NCI-H748 (cell line): ENCODE measurements around the gene SHISA6.

Experiments used
- DNase-seq: peaks from one replicate; lab custom pipeline; 2025; ENCODE audit not compliant: unreplicated experiment; lab: John Stamatoyannopoulos, UW

The SHISA6 gene

DNA sequence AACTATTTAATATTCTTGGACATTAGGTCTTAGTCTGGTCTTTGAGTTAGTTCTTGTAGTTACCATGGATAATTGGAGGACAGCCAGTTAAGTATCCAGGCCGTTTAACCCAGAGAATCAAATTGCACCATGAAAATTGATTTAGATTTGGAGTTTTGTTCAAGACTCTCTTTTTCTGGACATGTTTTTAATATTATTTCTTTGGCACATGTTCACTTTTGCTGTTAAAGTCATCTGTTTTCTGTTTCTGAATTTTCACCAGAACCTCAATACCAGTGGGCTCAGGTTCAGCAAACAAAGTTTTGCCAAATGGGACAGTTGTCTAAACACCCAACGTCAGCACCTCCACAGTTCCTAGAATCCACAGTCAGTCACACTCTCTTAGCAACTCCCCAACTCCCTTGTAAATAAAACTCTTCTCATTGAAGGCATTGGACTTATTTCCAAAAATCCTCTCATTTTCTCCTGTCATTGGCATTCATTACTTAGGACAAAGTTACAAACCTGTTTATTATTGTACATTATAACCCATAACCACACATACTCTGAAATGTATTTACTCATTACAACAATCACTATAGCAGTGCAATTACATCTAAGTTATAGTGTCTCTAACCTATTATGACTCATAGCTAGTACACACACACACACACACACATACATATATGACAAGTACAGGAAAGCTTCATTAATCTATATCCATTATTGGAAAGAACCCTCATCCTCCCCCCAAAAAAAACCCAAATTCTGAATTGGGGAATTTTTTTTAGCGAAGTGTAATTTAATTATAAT, 323.8 kb downstream of the SHISA6 start:
- no peak for DNase-seq

DNA sequence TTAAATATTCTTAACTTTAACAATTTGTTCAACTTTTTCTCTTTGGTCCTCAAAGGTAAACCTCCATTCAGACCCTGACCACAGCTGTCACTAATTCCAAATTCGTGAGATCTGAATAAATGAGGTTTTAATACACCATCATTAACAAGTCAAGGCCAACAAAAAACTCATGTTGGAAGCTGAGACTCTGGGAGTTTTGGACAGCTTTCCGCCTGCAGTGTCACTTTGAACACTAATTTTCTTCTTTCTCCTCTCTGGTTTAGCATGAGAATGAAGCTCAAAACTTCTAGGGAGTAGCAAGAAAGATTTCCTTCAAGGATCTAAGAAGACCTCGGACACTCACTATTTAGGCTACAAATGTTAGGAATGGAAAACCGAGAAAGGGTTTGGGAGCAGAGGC, 324.6 kb downstream of the SHISA6 start:
- no peak for DNase-seq

DNA sequence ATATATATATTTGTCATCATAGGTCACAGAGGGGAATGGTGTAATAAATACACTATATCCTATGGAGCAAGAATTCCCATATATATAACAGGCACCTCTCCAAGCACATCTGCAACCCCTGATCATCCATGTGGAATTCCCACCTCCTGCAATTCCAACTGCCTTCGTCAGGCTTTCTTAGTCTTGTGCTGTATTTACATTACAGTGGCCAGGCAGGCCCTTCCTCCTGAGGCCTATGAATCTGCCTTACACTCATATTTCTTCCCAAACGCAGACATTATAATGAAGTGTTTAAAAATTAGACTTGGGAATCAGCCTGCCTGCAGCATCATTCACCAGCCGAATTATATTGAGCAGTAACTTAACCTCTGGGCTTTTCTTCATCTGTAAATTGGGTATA, 338.0 kb downstream of the SHISA6 start:
- no peak for DNase-seq

DNA sequence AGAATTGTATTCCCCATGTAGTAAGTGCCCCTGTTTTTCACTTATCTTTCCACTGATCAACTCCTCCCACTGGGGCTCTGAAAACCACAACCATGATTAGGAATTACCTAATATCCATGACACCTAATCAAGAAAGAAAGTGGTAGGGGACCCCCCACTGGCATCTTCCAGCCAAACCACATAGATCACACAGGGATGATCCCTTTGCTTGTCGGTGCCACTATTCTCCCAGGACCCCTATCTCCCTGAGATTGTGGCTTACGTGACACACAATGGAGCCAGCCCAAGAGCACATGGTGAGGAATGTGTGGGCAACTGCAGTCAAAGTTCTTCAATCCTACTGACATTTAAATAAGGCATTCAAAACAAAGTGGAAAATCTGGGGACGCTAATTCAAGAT, 339.7 kb downstream of the SHISA6 start:
- no peak for DNase-seq

DNA sequence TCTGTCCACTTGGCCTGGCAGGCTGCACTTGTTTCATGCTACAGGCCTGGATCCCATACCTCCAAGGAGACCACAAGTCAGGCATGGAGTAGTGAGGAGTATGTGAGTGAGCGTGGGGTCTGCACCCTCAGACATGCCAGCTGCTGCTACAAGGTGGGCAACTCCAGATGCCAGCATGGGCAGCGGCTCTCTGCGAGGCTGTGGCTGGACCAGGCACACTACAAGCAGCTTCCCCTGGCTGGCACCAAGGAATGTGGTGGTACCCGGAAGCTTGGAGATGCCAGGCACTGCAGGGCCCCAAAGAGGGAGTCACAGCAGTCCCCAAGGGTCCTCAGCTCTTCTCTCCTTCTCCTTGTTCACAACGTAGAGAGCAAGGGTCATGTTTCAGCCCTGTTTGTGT, 341.2 kb downstream of the SHISA6 start:
- DNase-seq, result no peak

DNA sequence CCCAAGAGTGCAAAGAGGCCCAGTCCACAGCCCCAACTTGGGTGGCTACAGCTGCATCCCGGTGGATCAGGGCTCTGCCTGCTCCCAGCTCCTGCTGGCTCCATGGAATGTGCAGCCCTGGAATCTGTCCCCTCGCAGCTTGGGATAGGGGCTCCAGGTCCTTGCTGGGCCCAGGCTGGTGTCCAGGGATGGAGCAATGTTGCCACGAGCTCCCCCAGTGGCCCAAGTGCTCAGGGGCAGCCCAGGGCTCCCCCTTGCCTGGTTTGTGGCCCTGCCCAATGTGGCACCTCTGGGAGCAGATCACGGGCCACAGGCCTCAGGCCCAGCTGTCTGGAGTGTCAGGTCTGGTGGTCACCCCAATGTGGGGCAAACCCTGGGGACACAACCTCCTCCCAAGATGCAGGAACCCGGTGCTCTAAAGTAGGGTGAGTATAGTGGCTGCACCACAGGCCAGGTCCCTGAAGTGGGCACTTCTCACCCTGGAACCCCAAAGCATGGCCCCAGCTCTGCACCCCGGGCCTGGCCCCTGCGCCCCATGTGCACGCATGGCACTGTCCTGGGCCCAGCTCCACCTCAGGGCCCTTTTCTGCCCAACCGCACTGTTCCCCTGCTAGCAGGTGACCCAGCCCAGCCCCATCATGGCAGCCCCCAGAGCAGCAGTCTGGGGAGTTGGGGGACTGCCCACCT, 342.4 kb downstream of the SHISA6 start:
- DNase-seq, result no peak

DNA sequence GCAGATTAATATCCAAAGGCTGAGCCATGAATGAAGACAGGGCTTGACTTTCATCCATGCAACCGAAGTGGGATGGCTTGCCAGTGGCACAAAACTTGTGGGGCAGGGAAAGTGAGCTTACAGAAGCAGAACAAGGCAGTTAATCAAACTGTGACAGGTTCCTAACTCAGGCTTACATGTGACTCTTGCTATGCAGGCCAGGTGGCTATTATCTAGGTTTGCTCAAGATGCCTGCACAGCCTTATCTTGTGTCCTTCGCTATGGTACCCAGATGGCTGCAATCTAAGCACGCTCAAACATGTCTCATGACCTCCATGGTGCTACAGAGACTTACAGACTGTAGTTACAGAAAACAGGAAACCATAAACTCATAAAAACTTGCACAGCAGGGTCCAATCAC, 348.7 kb downstream of the SHISA6 start:
- no peak for DNase-seq

DNA sequence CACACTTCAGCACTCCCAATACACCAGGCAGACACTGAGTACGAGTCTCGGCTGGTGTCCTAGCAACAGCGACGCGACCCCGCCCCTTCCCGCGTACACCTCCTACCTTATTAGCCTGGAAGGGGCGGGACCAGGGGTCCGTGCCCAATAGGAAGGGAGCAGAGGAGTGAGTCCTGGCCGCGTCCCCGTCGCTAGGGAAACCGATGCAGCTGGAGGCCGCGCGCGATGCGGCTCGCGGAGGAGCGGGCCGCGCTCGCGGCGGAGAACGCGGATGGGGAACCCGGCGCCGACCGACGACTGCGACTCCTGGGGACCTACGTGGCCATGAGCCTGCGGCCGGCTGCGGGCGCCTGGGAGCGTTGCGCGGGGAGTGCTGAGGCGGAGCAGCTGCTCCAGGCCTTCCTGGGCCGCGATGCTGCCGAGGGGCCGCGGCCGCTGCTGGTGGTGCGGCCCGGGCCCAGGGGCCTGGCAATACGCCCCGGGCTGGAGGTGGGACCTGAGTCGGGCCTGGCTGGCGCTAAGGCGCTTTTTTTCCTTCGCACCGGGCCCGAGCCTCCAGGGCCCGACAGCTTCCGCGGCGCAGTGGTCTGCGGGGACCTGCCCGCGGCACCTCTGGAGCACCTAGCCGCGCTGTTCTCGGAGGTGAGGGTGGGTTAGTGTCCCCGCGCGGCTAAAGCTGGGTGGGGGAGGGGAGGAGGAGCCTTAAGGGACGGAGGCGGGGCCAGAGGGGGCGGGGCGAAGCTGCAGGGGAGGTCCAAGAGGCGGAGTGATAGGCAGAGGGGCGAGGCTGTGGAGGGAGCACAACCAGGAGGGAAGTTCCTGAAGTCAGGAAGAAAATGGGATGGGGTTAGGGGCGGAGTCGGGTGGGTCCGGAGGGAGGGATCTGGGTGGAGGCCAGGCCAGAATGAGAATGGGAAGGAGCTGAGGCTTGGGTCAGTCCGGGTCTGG, 357.5 kb downstream of the SHISA6 start, which contains the start of gene DNAH9:
Gene DNAH9 (plus strand): TSS at position 197 of the 948 bp plus-strand sequence. CDS start 29 bp downstream, at position 226.
- DNase-seq, result peak; percentile 98

DNA sequence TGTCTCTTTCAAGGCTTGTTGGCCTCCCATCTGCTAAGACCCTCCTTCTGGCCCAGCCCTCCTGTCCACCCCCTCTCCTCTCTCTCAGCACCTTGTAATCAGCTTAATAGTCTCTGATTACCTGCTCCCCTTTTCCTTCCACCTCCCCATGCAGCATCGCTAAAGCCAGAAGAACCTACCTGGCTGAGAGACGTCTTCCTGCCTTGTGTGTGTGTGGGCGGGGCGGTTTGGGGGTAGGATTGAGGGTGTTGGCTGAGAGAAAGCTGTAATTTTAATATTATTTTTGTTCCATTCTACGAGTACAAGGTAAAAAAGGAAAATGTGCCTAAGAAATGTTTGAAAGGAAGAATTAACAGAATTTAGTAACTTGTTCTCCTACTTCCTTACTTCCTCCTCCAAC, 360.6 kb downstream of the SHISA6 start:
- no peak for DNase-seq

DNA sequence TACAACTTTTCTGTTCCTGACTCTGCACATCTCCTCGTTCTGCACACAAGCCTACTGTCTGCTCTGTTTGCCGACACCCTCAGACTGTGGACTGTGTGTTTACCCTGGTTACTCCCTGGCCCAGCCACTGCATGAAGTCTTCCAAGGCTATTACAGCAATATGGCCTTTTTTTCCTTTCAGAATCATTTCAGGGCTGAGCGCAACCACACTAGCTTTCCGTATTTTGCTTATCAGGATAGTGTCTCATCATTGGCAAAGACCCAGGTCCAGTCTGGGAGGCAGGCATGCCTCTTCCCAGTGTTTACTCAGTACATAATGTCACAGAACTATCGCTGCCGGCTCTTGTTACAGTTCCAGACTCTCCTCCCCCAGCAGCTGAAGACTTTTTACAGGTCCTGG, 367.4 kb downstream of the SHISA6 start:
- peak; percentile 26 for DNase-seq

DNA sequence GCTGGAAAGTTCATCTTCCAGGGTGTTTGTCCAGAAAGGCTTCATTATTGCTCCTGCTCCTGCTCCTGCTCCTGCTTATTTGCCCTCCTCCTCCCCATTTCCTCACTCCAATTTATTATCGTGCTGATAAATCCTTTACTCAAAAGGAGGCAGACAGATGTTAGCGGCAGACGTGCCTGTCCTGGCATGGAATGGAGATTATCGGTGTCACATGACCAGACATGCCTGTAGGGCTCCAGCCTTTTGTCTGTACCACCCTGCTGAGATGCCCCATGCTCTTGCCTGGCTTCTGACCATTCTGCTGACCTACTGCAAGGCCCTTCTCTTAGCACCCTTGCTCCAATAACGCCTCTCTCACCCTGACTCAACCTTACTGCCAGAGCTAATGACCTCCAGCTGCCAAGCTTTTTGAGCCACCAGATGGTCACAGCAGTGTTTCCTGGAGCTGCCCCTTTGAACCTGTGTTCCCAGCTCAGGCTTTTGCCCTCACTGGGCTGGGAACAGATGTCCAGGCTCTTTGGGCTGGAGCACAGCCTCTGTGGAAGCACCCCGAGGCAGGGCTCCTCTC, 370.1 kb downstream of the SHISA6 start:
- no peak for DNase-seq

DNA sequence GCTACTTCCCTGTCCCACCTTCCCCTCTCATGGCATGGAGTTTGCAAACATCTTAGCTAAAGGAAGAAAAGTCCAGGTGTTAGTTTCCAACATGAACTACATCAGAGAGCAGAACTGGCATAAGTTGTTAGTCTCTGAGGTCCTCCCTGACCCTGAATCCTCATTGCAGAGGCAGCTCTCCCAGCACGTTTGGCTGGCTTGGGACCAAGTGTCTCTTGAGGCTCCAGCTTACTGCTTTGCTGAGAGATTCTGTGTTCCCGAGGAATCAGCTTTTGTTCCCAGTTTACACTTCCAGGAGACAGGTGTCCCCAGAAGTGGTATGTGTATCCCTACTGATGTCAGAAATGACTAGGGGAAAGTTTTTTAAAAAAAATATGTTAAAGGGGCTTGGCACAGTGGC, 371.9 kb downstream of the SHISA6 start:
- DNase-seq, result no peak
